ENCODE data around the gene OR6C6.
"Not testable (repeated sequence)": the region's sequence is repeated elsewhere in the genome, so short reads cannot be mapped to it uniquely, and the experiment has no call there.

Gene OR6C6

DNA sequence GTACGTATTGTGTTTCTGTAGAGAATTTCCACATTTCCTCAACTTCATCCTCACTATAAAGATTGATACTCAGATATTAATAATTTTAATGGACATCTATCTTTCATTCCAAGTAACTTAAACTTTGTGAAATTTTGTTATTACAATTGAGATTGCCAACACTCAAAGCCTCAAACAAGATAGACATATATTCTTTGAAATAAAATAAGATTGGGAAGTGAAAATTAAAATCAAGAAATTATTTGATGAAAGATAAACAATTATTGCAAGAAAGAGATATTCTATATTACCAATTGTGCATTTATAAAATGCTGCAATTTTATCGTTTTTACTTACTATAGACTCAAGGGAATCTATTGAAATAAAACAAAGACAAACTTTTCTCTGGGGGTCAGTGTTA, at the start of gene OR6C6:
OR6C6 (minus strand) TSS at position 101 of the 400 bp plus-strand sequence. CDS start 1,337 bp downstream, outside the sequence.
- DNase-seq: no peak
- in situ Hi-C loops (cut with HindIII; ENCODE audit: low pct_ligation_motif_present, low sequenced_read_pairs): no loop called here
- Histone ChIP-seq H3K36me3 (replicated peaks) (no peaks in the 10 kb centered on the region), H3K4me3 (ENCODE audit: low read depth, low read length) (no peak within 1 kb of the TSS), H3K27me3 (replicated peaks) (no peaks in the 10 kb centered on the region), H3K27ac (no peak within 1 kb of the TSS)
- TF ChIP-seq, protein P1, sequence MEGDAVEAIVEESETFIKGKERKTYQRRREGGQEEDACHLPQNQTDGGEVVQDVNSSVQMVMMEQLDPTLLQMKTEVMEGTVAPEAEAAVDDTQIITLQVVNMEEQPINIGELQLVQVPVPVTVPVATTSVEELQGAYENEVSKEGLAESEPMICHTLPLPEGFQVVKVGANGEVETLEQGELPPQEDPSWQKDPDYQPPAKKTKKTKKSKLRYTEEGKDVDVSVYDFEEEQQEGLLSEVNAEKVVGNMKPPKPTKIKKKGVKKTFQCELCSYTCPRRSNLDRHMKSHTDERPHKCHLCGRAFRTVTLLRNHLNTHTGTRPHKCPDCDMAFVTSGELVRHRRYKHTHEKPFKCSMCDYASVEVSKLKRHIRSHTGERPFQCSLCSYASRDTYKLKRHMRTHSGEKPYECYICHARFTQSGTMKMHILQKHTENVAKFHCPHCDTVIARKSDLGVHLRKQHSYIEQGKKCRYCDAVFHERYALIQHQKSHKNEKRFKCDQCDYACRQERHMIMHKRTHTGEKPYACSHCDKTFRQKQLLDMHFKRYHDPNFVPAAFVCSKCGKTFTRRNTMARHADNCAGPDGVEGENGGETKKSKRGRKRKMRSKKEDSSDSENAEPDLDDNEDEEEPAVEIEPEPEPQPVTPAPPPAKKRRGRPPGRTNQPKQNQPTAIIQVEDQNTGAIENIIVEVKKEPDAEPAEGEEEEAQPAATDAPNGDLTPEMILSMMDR (IDR thresholded peaks at IDR 0.05; ENCODE audit: low read depth, low read length, missing control alignments): no peak

DNA sequence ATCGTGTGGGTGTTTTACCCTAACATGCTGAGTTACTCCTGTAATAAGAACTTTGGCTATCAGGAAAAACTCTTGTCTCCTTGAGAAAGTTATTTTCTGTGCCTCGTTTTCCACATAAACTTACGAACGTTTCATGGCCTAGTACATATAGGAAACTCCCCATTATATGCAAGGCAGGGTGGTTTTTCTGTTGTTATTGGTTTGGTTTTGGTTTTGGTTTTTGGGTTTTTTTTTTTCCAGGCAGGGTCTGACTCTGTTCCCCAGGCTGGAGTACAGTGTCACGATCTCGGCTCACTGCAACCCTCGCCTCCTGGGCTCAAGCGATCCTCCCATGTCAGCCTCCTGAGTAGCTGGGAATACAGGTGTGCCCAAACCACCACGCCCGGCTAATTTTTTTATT, 39.6 kb upstream of the OR6C6 start:
- Histone ChIP-seq H3K27me3 (replicated peaks) (no peaks in the 10 kb centered on the region), H3K27ac (no peak overlapping the region), H3K36me3 (replicated peaks) (no peaks in the 10 kb centered on the region), H3K4me3 (ENCODE audit: low read depth, low read length) (no peak overlapping the region)
- in situ Hi-C loops (cut with HindIII; ENCODE audit: low pct_ligation_motif_present, low sequenced_read_pairs): no loop called here
- DNase-seq: no peak
- TF ChIP-seq, protein P1 (IDR thresholded peaks at IDR 0.05; ENCODE audit: low read depth, low read length, missing control alignments): no peak

DNA sequence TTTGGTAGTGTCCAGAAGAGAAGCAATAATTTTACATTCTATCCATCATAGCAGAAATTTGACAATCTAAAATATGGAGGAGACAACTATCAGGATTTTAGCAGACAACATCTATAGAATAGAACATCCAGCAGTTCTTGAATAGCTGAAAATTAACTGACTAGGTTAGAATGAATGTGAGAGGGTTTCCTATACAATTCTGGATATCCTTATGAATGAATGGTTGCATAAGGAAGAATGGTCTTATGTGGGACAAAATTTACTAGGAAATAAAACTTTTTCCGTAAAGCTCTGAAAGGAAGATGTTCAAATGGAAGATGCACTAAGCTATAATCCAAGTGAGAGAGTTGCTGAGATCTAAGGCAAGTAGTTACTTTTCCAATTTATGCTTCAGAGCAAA, 34.1 kb upstream of the OR6C6 start, which contains the start of gene OR6C3:
OR6C3 (plus strand) TSS at position 301 of the 400 bp plus-strand sequence. CDS start 955 bp downstream, outside the sequence.
- Histone ChIP-seq H3K36me3 (replicated peaks) (no peaks in the 10 kb centered on the region), H3K27me3 (replicated peaks) (no peaks in the 10 kb centered on the region), H3K4me3 (ENCODE audit: low read depth, low read length) (no peak within 1 kb of the TSS), H3K27ac (no peak within 1 kb of the TSS)
- in situ Hi-C loops (cut with HindIII; ENCODE audit: low pct_ligation_motif_present, low sequenced_read_pairs): no loop called here
- no peak for DNase-seq
- TF ChIP-seq, protein P1 (IDR thresholded peaks at IDR 0.05; ENCODE audit: low read depth, low read length, missing control alignments): no peak

DNA sequence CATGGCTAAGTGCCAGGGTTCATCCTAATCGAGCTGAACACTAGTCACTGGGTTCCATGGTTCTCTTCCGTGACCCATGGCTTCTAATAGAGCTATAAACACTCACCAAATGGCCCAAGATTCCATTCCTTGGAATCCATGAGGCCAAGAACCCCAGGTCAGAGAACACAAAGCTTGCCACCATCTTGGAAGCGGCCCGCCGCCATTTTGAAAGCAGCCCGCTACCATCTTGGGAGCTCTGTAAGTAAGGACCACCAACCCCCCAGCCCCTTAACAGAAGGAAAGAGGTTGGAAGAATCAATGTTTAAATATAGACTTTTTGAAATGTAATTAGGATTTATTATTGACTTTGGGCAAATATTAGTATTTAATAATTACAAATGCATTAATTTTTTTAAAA, 29.4 kb upstream of the OR6C6 start:
- DNase-seq; in situ Hi-C loops (cut with HindIII; ENCODE audit: low pct_ligation_motif_present, low sequenced_read_pairs): not testable (repeated sequence)

DNA sequence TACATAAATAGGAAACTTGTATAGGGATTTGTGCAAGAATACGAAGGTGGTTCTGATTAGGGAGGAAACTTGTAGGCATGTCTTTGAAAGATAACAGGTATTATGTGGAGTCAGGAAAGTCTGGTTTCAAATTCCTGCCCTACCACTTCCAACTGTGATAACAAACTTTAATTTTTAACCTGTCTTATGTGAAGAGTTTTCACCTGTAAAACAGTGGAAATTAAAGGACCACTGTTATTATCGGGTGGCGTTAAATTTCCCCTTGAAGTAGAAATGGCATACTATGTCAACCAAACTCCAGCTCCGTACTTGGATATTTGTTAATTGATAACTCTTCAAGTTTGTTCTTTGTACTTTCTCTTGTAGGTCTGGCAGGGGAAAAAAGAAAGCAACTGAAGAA, 23.8 kb upstream of the OR6C6 start:
- no peak for DNase-seq
- no peaks in the 10 kb centered on the region for H3K27me3 ChIP-seq (replicated peaks)
- H3K36me3 ChIP-seq (replicated peaks): no peaks in the 10 kb centered on the region
- in situ Hi-C loops (cut with HindIII; ENCODE audit: low pct_ligation_motif_present, low sequenced_read_pairs): no loop called here
- TF ChIP-seq, protein P1 (IDR thresholded peaks at IDR 0.05; ENCODE audit: low read depth, low read length, missing control alignments): no peak
- H3K4me3 ChIP-seq (ENCODE audit: low read depth, low read length): no peak overlapping the region
- H3K27ac ChIP-seq: no peak overlapping the region

More for the DNA sequence above, 29.4 kb upstream of the OR6C6 start:
- not testable (repeated sequence) for H3K4me3 ChIP-seq (ENCODE audit: low read depth, low read length); H3K36me3 ChIP-seq (replicated peaks); H3K27me3 ChIP-seq (replicated peaks); H3K27ac ChIP-seq

DNA sequence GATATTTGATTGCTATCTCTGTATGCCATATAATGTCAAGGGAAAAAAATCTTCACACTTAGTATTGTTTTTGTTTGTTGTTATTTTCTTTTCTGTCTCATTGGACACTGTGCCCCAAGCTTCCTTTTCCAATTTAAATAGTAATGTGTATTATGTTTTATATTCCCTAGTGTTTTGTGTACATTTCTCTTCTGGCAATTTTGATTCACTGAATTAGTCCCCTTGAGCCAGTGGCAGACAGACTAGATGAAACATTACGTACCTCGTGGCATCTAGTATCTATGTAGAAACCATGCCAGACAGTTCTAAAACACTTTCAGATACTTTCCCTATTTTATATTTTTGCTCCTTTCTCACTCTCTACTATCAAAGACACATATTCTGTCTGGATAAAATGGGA, 17.7 kb upstream of the OR6C6 start, which contains the start of gene OR6C1:
OR6C1 (plus strand) TSS at position 301 of the 400 bp plus-strand sequence. CDS start 6,257 bp downstream, outside the sequence.
- Histone ChIP-seq H3K36me3 (replicated peaks) (no peaks in the 10 kb centered on the region), H3K27me3 (replicated peaks) (no peaks in the 10 kb centered on the region), H3K4me3 (ENCODE audit: low read depth, low read length) (no peak within 1 kb of the TSS), H3K27ac (no peak within 1 kb of the TSS)
- in situ Hi-C loops (cut with HindIII; ENCODE audit: low pct_ligation_motif_present, low sequenced_read_pairs): no loop called here
- TF ChIP-seq, protein P1 (IDR thresholded peaks at IDR 0.05; ENCODE audit: low read depth, low read length, missing control alignments): no peak
- DNase-seq: no peak

All from brain microvascular endothelial cell (primary cell).